Ishikawa (cell line): ENCODE data around the gene PHF24.

Experiments
- CEBPB ChIP-seq: IDR thresholded peaks from 2 replicates; pipeline ENCODE4 v1.6.1; 2012
- EGR1 ChIP-seq: IDR thresholded peaks from 2 replicates; pipeline ENCODE4 v1.6.1; 2012
- EP300 ChIP-seq: IDR thresholded peaks from 2 replicates; pipeline ENCODE4 v1.6.1; 2012; ENCODE audit warnings: borderline replicate concordance
- FOXM1 ChIP-seq: IDR thresholded peaks from 2 replicates; pipeline ENCODE4 v1.6.1; 2012; ENCODE audit warnings: low read depth, borderline replicate concordance
- TAF1 ChIP-seq: IDR thresholded peaks from 2 replicates; pipeline ENCODE4 v1.6.1; 2012; ENCODE audit warnings: low read depth, mild to moderate bottlenecking
- TEAD4 ChIP-seq: IDR thresholded peaks from 2 replicates; pipeline ENCODE4 v1.6.1; 2012
- YY1 ChIP-seq: IDR thresholded peaks from 2 replicates; pipeline ENCODE4 v1.6.1; 2012; ENCODE audit warnings: low read depth
- ZBTB7A ChIP-seq: IDR thresholded peaks from 2 replicates; pipeline ENCODE4 v1.6.1; 2012; ENCODE audit warnings: low read depth
- TF ChIP-seq, protein P1 (sequence below): IDR thresholded peaks from 2 replicates; pipeline ENCODE4 v1.6.1; 2012
- TF ChIP-seq, protein P2 (sequence below): IDR thresholded peaks from 2 replicates; pipeline ENCODE4 v1.6.1; 2012; ENCODE audit warnings: low read depth, mild to moderate bottlenecking

GRCh38 chr9:34927061-34927460 lies 31.0 kb upstream of the PHF24 start:
- TF ChIP-seq EP300 (no peak), TEAD4 (no peak), FOXM1 (no peak), YY1 (no peak), CEBPB (no peak), EGR1 (no peak), ZBTB7A (no peak), TAF1 (no peak)
- TF ChIP-seq, protein P1, sequence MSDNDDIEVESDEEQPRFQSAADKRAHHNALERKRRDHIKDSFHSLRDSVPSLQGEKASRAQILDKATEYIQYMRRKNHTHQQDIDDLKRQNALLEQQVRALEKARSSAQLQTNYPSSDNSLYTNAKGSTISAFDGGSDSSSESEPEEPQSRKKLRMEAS: no peak
- TF ChIP-seq, protein P2, sequence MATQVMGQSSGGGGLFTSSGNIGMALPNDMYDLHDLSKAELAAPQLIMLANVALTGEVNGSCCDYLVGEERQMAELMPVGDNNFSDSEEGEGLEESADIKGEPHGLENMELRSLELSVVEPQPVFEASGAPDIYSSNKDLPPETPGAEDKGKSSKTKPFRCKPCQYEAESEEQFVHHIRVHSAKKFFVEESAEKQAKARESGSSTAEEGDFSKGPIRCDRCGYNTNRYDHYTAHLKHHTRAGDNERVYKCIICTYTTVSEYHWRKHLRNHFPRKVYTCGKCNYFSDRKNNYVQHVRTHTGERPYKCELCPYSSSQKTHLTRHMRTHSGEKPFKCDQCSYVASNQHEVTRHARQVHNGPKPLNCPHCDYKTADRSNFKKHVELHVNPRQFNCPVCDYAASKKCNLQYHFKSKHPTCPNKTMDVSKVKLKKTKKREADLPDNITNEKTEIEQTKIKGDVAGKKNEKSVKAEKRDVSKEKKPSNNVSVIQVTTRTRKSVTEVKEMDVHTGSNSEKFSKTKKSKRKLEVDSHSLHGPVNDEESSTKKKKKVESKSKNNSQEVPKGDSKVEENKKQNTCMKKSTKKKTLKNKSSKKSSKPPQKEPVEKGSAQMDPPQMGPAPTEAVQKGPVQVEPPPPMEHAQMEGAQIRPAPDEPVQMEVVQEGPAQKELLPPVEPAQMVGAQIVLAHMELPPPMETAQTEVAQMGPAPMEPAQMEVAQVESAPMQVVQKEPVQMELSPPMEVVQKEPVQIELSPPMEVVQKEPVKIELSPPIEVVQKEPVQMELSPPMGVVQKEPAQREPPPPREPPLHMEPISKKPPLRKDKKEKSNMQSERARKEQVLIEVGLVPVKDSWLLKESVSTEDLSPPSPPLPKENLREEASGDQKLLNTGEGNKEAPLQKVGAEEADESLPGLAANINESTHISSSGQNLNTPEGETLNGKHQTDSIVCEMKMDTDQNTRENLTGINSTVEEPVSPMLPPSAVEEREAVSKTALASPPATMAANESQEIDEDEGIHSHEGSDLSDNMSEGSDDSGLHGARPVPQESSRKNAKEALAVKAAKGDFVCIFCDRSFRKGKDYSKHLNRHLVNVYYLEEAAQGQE: no peak
